ENCODE measurements around the gene TPGS1. TPM values are rescaled to one million over a fixed set of nuclear protein-coding genes. Genes with fewer than 3 reads are reported as not detected.

Gene TPGS1
- total and polyA plus RNA-seq, 2 donors (not counting 1 experiment from before 2014, with no cell fraction given), result 8.1 to 33.8 TPM

DNA sequence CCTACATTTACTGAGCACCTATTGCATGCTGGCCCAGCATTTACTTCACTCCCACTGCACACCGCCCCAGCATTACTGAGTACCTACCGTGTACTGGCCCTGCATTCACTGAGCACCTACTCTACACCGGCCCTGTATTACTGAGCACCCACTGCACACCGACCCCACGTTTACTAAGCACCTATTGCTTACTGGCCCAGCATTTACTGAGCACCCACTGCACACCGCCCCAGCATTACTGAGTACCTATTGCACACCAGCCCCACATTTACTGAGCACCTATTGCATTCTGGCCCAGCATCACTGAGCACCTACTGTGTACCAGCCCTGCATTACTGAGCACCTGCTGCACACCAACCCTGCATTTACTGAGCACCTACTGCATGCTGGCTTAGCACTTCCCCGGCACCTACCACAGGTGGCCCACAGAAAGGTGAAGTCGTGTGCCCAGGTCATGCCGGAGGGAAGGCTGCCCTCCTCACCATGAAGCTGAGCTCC is 6.9 kb downstream of the TPGS1 start:
- no peak overlapping the region for H2AFZ ChIP-seq (ENCODE audit: insufficient read depth, low read depth, low read length, poor library complexity, severe bottlenecking)
- Mint-ChIP-seq H3K4me1 (peaks cover 18% of the 10 kb centered on the region), H3K9me3 (ENCODE audit: insufficient read depth) (no peaks in the 10 kb centered on the region), H3K27ac (no peak overlapping the region), H3K4me3 (no peak overlapping the region), H3K27me3 (no peaks in the 10 kb centered on the region)
- H3K79me2 ChIP-seq (ENCODE audit: control insufficient read depth, insufficient read depth, low read length), result peaks cover 6% of the 10 kb centered on the region
- peaks cover 0 to 8% (median 0%) of the 10 kb centered on the region in 3 donors for H3K9me3 ChIP-seq (ENCODE audit: control extremely low read depth in 1 of 3, control insufficient read depth in 2 of 3, insufficient read depth in 1 of 3, low read length in 2 of 3)
- H3K27me3 ChIP-seq (replicated peaks in 1 of 4; ENCODE audit: control extremely low read depth in 1 of 4, control insufficient read depth in 3 of 4, insufficient read depth in 4 of 4, low read length in 3 of 4), result no peaks in the 10 kb centered on the region
- H4K20me1 ChIP-seq (ENCODE audit: control insufficient read depth, insufficient read depth, low read length, poor library complexity, severe bottlenecking), result peaks cover 5% of the 10 kb centered on the region
- ATAC-seq (ENCODE audit: low read depth) (no peak), DNase-seq (no peak)
- H3K4me2 ChIP-seq (replicated peaks; ENCODE audit: low read depth, low read length, poor library complexity, severe bottlenecking), result no peak overlapping the region
- ChIA-PET CTCF (no interaction called here), POLR2A (no interaction called here)
- H3K4me3 ChIP-seq (ENCODE audit: control extremely low read depth in 1 of 5, extremely low read depth in 1 of 5, insufficient read depth in 1 of 5, low read depth in 2 of 5, low read length in 4 of 5), result no peak overlapping the region
- intact Hi-C loops (cut with micrococcal nuclease), result no loop called here
- peaks cover 17 to 20% of the 10 kb centered on the region in 2 donors for H3K4me1 ChIP-seq (ENCODE audit: control insufficient read depth in 2 of 2, insufficient read depth in 2 of 2, low read length in 2 of 2)
- H3K36me3 ChIP-seq (replicated peaks in 1 of 2; ENCODE audit: control extremely low read depth in 1 of 2, control insufficient read depth in 1 of 2, extremely low read depth in 1 of 2, insufficient read depth in 2 of 2, low read length in 1 of 2), result peaks cover 0 to 4% of the 10 kb centered on the region in 2 experiments
- no peak overlapping the region for H3K27ac ChIP-seq (ENCODE audit: low read length in 2 of 2)
- TF ChIP-seq, protein P1, sequence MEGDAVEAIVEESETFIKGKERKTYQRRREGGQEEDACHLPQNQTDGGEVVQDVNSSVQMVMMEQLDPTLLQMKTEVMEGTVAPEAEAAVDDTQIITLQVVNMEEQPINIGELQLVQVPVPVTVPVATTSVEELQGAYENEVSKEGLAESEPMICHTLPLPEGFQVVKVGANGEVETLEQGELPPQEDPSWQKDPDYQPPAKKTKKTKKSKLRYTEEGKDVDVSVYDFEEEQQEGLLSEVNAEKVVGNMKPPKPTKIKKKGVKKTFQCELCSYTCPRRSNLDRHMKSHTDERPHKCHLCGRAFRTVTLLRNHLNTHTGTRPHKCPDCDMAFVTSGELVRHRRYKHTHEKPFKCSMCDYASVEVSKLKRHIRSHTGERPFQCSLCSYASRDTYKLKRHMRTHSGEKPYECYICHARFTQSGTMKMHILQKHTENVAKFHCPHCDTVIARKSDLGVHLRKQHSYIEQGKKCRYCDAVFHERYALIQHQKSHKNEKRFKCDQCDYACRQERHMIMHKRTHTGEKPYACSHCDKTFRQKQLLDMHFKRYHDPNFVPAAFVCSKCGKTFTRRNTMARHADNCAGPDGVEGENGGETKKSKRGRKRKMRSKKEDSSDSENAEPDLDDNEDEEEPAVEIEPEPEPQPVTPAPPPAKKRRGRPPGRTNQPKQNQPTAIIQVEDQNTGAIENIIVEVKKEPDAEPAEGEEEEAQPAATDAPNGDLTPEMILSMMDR (IDR thresholded peaks at IDR 0.05), result no peak
- no peak for TF ChIP-seq EZH2 (IDR thresholded peaks at IDR 0.05; ENCODE audit: borderline replicate concordance, insufficient read depth, low read depth, low read length, poor library complexity, severe bottlenecking)
- no peak overlapping the region for H3K9ac ChIP-seq (ENCODE audit: low read length)
- over 99% methylated on average over 9 of the region's 9 CpGs for whole genome bisulfite sequencing (ENCODE audit: insufficient coverage)

DNA sequence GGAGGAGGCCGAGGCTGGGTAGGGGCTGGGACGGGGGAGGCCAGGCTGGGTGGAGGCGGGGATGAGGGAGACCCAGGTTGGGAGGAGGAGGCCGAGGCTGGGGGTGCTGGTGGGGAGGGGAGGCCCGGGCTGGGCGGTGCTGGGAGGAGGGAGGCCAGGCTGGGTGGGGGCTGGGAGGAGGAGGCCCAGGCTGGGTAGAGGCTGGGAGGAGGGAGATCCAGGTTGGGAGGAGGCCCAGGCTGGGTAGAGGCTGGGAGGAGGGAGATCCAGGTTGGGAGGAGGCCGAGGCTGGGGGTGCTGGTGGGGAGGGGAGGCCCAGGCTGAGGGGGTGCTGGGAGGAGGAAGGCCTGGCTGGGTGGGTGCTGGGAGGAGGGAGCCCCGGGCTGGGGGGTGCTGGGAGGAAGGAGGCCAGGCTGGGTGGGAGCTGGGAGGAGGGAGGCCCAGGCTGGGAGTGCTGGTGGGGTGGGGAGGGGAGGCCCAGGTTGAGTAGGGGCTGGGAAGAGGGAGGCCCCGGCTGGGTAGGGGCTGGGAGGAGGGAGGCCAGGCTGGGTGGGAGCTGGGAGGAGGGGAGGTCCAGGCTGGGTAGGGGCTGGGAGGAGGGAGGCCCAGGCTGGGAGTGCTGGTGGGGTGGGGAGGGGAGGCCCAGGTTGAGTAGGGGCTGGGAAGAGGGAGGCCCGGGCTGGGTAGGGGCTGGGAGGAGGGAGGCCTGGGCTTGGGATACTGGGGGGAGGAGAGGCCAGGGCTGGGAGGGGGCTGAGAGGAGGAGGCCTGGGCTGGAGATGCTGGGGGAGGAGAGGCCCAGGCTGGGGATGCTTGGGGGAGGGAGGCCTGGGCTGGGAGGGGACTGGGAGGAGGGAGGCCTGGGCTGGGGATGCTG is 10.7 kb downstream of the TPGS1 start:
- H3K36me3 ChIP-seq (replicated peaks in 1 of 2; ENCODE audit: control extremely low read depth in 1 of 2, control insufficient read depth in 1 of 2, extremely low read depth in 1 of 2, insufficient read depth in 2 of 2, low read length in 1 of 2), result peaks cover 0 to 4% of the 10 kb centered on the region in 2 experiments
- H4K20me1 ChIP-seq (ENCODE audit: control insufficient read depth, insufficient read depth, low read length, poor library complexity, severe bottlenecking), result no peaks in the 10 kb centered on the region
- H3K4me3 ChIP-seq (ENCODE audit: control extremely low read depth in 1 of 5, extremely low read depth in 1 of 5, insufficient read depth in 1 of 5, low read depth in 2 of 5, low read length in 4 of 5), result no peak overlapping the region
- H3K4me1 ChIP-seq (ENCODE audit: control insufficient read depth in 2 of 2, insufficient read depth in 2 of 2, low read length in 2 of 2), result no peaks in the 10 kb centered on the region
- peaks cover 3% of the 10 kb centered on the region for H3K79me2 ChIP-seq (ENCODE audit: control insufficient read depth, insufficient read depth, low read length)
- WGBS (ENCODE audit: insufficient coverage), result 68% methylated on average over 9 of the region's 10 CpGs
- Mint-ChIP-seq H3K27ac (no peak overlapping the region), H3K9me3 (ENCODE audit: insufficient read depth) (no peaks in the 10 kb centered on the region), H3K4me3 (no peak overlapping the region), H3K27me3 (no peaks in the 10 kb centered on the region), H3K4me1 (peaks cover 4% of the 10 kb centered on the region)
- no peaks in the 10 kb centered on the region for H3K27me3 ChIP-seq (replicated peaks in 1 of 4; ENCODE audit: control extremely low read depth in 1 of 4, control insufficient read depth in 3 of 4, insufficient read depth in 4 of 4, low read length in 3 of 4)
- no peak for TF ChIP-seq EZH2 (IDR thresholded peaks at IDR 0.05; ENCODE audit: borderline replicate concordance, insufficient read depth, low read depth, low read length, poor library complexity, severe bottlenecking)
- TF ChIP-seq, protein P1 (IDR thresholded peaks at IDR 0.05), result no peak
- H2AFZ ChIP-seq (ENCODE audit: insufficient read depth, low read depth, low read length, poor library complexity, severe bottlenecking), result no peak overlapping the region
- POLR2A ChIA-PET, result interaction anchor here (0.6 to 0.7 kb wide), 2 partner anchors 541 to 1415 kb away, joined by 5 to 6 read pairs; no protein-coding TSS in a partner anchor
- ATAC-seq (ENCODE audit: low read depth) (no peak), DNase-seq (no peak)
- H3K4me2 ChIP-seq (replicated peaks; ENCODE audit: low read depth, low read length, poor library complexity, severe bottlenecking), result no peak overlapping the region
- no peak overlapping the region for H3K27ac ChIP-seq (ENCODE audit: low read length in 2 of 2)
- peaks cover 0 to 12% (median 0%) of the 10 kb centered on the region in 3 donors for H3K9me3 ChIP-seq (ENCODE audit: control extremely low read depth in 1 of 3, control insufficient read depth in 2 of 3, insufficient read depth in 1 of 3, low read length in 2 of 3)
- H3K9ac ChIP-seq (ENCODE audit: low read length), result no peak overlapping the region
- intact Hi-C loops (cut with micrococcal nuclease), result no loop called here
- CTCF ChIA-PET, result interaction anchor here (0.8 to 1.4 kb wide), 3 partner anchors 7 to 14 kb away, joined by 3 to 4 read pairs (median 3); partner anchors contain the start of gene CDC34
